Measurements from ENCODE around the gene PDE3A.

Gene PDE3A

DNA sequence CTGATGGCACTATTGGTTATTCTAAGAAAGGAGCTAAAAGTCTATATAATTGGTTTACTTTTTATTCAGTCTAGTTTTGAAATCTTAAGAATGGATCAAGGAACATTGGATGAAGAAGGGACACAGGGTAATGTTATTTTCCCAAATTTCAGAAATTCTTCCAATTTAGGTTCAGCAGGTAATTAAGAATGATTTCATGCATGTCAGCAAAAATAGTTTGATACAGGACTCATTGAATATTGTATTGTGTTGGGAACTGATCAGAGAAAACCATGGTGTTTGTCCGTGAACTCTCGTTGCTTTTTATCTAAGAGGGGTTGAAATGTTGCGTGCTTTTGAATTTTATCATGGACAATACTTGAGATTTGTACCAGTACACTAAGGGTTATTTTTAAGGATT is 58.6 kb downstream of the PDE3A start:
- no peak for DNase-seq

GRCh38 chr12:20429852-20430251 is 61.5 kb downstream of the PDE3A start:
- DNase-seq = no peak

DNA sequence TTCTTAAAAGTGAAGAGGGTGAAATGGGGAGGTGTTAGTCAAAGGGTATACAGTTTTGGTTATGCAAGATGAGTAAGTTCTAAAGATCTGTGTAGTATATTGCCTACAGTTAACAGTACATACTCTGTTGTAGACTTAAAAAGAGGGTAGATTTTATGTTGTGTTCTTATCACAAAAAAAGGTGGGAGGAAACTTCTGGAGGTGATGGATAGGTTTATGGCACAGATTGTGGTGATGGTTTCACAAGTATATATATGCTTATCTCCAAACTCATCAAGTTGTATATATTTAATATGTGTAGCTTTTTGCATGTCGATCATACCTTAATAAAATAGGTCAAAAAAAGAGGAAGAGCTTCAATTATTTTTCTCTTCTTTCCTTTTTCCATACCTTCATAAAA is 64.0 kb downstream of the PDE3A start:
- no peak for DNase-seq

DNA sequence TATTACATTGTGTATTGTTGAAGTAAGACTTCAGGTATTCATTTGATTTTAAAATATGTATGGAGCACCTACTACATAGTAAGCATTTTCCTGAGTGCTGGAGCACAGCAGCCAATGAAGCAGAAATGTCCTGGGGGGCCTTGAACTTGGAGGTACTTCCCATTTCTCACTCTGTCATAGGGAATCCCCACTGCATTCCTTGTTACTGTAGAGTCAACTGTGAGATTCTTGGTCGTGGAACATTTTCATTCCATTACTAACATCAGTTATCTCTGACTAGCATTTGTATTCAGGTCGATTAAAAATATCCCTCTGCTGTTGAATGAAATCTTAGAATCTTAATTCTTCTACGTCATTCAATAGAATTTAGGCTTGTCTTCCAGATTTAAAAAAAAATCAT is 66.7 kb downstream of the PDE3A start:
- DNase-seq = no peak

DNA sequence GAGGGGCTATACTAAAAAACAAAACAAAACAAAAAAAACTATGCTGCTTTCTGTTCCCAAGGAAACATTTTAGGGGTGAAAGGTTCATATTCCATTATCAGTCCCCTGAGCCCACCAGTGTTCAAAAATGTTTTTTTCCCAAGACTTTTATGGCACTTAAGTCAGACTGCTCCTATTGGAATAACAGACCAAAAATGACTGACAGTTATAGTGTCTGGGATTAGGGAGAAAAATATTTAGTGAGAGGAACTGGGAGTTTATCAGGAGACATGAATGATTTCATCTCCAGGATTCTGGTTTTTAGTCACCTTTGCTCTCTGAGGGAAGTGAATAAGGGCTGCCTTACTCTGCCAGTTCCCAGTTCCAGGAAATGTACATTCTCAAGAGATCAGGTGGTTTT is 68.0 kb downstream of the PDE3A start:
- no peak for DNase-seq

GRCh38 chr12:20438299-20438779 is 70.0 kb downstream of the PDE3A start:
- DNase-seq = no peak

DNA sequence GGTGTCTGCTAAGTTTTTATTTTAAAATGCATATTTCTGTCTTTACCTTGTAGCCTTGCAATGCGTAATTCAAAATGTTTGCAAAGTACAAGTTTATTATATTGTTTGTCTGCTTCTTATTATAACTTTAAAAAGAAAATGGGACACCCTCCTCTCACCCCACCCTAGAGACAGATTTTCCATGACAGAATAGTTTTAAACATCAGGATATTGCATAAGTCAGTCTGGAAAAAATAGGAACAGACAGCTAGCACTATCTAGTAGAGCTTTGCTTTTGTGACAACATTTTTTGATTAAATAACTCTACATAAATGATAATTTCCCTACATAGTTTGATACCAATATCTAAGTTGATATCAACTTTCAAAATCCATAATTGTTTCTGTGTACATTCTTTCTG is 71.3 kb downstream of the PDE3A start:
- DNase-seq = no peak

GRCh38 chr12:20440408-20440807 is 72.1 kb downstream of the PDE3A start:
- no peak for DNase-seq

DNA sequence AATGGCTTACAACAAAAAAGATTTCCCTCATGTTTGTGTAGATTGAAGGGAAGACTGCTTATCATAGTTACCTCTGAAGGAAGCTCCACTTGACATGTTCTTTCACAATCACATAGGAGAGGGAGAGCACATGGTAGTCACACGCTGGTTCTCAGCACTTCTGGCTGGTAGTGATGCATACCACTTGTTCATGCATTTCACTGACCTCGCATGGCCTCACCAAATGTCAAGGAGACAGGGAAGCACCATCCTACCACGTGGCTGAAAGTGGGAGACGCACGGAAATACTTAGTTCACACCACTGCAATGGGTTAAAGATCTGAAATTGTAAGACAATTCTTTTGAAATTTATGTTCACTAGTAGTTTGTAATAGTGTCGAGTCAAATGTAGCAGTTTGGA is 74.0 kb downstream of the PDE3A start:
- DNase-seq = no peak

- DNase-seq = no peak
Observed at GRCh38 chr12:20443255-20443654, 74.9 kb downstream of the PDE3A start.

GRCh38 chr12:20443792-20444191 is 75.5 kb downstream of the PDE3A start:
- DNase-seq = no peak

DNA sequence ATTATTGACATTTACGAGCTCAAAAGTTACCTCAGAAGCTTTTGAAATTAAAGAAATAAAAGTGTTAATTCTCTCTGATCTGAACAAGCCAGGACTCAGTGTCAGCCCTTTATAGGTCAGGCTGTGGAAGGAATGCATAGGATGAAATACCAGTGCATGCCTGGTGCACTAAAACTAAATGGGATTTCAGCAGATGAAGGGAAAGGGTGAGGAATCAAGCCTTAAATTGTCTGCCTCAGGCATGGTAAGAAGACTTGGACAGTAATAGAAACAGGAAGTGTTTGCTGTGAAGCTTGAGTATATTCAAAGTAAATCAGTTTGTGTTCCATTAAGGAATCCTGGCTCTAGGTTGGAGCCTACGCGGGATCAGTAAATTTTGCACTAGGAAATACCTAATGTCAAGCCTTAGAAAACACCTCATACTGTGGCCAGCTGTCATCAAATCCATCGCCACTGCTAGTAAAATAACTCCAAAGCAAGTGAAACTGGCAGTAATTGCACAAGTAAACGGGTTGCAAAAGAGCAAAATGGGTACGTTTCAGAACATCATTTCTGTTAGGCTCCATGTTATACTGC is 76.3 kb downstream of the PDE3A start:
- DNase-seq = no peak

- DNase-seq = no peak
Observed at GRCh38 chr12:20445687-20446086, 77.3 kb downstream of the PDE3A start.

DNA sequence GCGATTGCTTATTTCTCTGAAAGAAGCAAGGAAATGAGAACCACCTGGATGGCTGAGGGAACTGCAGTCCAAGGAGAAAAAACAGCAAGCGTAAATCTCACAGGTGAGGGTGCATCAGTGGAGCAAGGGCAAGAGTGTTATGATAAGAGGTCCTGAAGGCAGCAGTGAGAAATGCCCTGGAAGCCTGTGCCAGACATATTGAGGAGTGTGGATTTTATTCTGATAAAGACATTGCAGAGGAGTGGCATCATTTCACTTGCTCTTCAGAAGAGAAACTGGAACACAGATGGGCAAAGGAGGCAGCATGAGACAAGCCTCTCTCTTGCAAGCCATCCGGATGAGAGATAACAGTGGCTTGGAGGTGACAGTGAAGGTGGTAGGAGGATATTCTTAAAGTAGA is 78.5 kb downstream of the PDE3A start:
- DNase-seq = no peak

DNA sequence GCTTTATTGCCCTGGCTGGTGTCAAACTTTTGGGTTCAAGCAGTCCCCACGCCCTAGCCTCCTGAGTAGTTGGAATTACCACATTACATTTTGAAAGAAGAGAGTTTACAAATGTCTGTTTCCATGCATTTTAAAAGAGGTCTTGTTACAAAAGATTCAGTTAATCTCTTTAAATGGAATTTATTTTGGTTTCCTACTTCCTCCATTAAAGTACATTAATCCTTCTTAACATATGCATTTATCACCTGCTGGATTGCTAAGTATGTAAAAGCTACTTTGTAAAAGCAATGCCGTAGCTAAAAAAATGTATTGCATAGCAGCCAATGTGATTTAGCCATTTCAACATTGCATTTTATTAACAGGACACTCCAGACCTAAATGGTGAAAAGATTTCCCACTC is 80.4 kb downstream of the PDE3A start:
- no peak for DNase-seq

GRCh38 chr12:20450591-20451180 is 82.3 kb downstream of the PDE3A start:
- no peak for DNase-seq

GRCh38 chr12:20451761-20452160 is 83.4 kb downstream of the PDE3A start:
- DNase-seq = no peak

DNA sequence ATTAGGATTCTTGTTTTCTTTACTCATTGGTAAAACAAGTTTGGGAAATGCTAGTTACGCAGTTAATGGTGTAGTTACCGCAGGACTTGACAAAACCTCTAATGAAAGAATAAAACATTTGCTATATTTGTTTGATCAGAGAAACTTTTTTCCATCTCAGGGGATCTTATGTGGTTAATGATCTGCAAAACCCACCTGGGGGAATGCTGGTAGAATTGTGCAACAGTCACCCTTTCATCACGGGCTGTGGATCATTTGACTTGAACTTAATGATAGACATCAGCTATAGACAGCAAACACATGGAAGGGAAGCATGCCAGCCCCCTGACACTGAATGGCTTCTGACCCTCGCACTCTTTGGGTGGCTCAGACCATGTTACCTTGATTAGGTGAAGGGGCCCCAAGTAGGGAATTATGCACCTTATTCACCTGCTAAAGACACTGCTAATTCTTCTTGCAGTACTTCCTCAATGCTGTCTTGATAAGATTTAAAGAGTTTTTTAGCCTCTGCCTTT is 84.2 kb downstream of the PDE3A start:
- DNase-seq = no peak

- DNase-seq = no peak
Observed at GRCh38 chr12:20453756-20454310, 85.5 kb downstream of the PDE3A start.

- DNase-seq = no peak
Observed at GRCh38 chr12:20455001-20455706, 86.8 kb downstream of the PDE3A start.

- DNase-seq = no peak
Observed at GRCh38 chr12:20457582-20457981, 89.2 kb downstream of the PDE3A start.

DNA sequence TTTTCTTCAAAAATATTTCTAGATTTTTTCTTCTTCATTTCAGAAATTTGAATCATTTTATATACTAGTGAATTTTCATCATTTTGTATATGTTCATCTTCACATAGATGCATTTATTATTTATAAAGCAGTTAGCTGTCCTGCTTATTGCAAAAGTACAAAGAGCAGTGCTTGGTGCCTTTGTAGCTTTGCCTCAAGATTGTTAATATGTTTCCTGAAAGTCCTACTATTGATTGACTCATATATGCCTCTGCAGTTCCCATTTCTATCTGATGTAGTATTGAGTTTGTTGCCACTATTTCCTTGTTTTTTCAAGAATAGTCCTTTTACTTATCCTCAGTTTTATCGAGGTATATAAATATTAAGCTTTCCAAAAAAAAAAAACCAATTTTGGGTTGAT is 89.7 kb downstream of the PDE3A start:
- DNase-seq = no peak

DNA sequence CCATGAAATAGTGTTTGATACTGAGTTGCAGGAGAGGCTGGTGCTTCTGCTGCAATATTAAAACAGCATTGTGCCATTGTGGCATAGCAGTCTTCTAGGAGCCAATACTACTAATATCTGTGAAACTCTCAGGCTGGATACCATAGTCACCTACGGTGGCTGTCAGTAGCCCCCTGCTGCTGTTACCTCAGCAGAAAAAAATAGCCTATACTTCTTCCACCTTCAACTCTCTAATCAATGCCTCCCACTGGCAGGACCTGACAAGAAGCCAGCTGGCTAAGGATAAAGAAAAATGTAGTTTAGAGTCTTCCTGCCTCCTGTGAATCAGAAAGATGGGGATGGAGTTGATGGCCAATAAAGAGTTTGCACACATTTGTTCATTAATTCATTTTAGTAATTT is 91.6 kb downstream of the PDE3A start:
- no peak for DNase-seq

DNA sequence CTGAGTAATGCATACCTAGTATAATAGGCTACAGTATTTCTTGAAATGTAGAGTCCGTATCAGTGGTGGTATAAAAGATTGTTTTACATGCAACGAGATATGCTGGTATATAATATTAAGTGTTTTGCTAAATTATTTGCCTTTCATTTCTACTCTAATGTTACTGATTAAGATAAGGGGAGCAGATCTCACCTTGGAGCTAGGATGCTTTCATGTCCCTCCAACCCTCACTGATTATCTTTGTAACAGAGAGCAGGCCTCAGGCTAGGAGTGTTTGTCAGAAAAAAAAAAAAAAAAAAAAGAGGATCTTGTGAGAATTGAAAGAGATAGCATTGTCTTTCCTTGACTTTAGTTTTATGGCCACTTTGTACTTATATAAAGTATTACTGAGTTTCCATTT is 92.6 kb downstream of the PDE3A start:
- DNase-seq = no peak
